Activated T-cell treated with anti-CD3 and anti-CD28 coated beads, Interleukin-2, amount 50 U/mL, for 4 hours (primary cell): ENCODE measurements around the gene KIR2DL4. TPM values are rescaled to one million over a fixed set of nuclear protein-coding genes. Genes with fewer than 3 reads are reported as not detected.
"Not testable (repeated sequence)": the region's sequence is repeated elsewhere in the genome, so short reads cannot be mapped to it uniquely, and the experiment has no call there.

Experiments
- ATAC-seq, 2 donors: fragments of 200-7000 bp; cut with Tn5 transposase; one replicate each; pipeline ENCODE4 v1.10.0; 2021
- DNase-seq: peaks from one replicate; pipeline ENCODE4 v3.0.0-alpha.2; 2020
- H3K27me3 Mint-ChIP-seq: one replicate; pipeline ENCODE4 v1.8.0; 2021; ENCODE audit warnings: low read depth, mixed read lengths
- H3K36me3 Mint-ChIP-seq: one replicate; pipeline ENCODE4 v1.8.0; 2022; ENCODE audit warnings: mixed read lengths; ENCODE audit not compliant: insufficient read depth
- H3K4me1 Mint-ChIP-seq: one replicate; pipeline ENCODE4 v1.8.0; 2021; ENCODE audit warnings: low read depth, mixed read lengths
- H3K4me3 Mint-ChIP-seq: one replicate; pipeline ENCODE4 v1.8.0; 2021; ENCODE audit warnings: mild to moderate bottlenecking, moderate library complexity, mixed read lengths
- H3K9me3 Mint-ChIP-seq: one replicate; pipeline ENCODE4 v1.8.0; 2021; ENCODE audit warnings: mixed read lengths
- total RNA-seq, 3 donors: library from RNA; stranded (reverse); gene quantifications; one replicate each; pipeline ENCODE4 v1.2.1, GENCODE V29; 2021

KIR2DL4 gene
- not detected for total RNA-seq

DNA sequence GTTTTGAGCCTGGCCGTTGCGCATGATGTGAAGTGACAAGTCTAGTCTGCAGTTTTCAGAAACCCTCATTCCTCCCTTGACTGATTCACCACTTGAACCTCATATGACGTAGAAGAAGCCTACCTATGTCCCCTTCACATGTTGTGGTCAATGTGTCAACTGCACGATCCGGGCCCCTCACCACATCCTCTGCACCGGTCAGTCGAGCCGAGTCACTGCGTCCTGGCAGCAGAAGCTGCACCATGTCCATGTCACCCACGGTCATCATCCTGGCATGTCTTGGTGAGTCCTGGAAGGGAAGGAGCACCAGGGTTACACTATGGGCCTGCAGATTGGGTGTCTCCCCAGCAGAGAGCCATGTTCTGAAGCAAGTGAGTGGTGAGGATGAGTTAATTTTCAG lies at the start of gene KIR2DL4:
Gene KIR2DL4, plus strand, starts transcription at position 201 of the 400 bp plus-strand sequence. Its CDS starts 42 bp downstream, at position 243.
- peak in 1 of 2 donors; percentile 32 for ATAC-seq
- Mint-ChIP-seq H3K4me1 (no peaks in the 10 kb centered on the region), H3K27me3 (peaks cover 20% of the 10 kb centered on the region), H3K9me3 (peaks cover 4% of the 10 kb centered on the region), H3K4me3 (peak within 1 kb of the TSS; percentile 19), H3K36me3 (no peaks in the 10 kb centered on the region)
- DNase-seq: no peak

DNA sequence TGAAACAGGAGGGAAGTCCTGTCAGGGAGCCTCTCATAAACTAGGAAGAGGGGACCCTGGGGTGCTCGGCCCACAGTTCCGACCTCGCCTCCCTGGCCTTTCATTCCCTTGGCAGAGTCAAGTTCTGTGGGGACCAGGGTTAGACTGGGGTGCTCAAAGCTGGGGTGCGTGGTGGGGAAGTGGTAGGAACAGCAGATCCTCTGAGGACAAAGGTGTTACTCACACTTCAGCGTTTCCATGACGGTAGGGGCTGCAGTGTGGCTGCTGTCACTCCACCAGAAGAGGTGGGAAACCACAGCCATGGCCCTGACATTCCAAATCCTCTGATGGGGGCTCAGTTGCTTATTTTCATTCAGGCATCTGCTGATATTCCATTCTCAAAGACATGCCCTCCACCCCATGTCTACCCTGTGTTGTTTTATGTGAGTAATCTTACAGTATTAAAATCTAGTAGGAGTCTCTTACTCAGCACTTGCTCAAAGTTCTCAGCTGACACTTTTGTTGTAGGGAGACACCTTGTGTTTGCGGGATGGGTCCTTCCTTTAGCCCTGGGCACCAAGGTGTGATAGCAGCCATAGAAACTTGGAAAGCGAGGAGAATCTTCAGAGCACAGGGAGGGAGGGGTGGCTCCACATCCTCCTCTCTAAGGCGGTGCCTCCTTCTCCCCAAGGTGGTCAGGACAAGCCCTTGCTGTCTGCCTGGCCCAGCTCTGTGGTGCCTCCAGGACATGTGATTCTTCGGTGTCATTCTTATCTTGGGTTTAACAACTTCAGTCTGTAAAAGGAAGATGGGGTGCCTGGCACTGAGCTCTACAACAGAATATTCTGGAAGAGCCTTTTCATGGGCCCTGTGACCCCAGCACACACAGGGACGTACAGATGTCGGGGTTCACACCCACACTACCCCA lies 47.0 kb upstream of the KIR2DL4 start:
- not testable (repeated sequence) for H3K4me1 Mint-ChIP-seq, DNase-seq, ATAC-seq, H3K27me3 Mint-ChIP-seq, H3K36me3 Mint-ChIP-seq, H3K4me3 Mint-ChIP-seq, H3K9me3 Mint-ChIP-seq

DNA sequence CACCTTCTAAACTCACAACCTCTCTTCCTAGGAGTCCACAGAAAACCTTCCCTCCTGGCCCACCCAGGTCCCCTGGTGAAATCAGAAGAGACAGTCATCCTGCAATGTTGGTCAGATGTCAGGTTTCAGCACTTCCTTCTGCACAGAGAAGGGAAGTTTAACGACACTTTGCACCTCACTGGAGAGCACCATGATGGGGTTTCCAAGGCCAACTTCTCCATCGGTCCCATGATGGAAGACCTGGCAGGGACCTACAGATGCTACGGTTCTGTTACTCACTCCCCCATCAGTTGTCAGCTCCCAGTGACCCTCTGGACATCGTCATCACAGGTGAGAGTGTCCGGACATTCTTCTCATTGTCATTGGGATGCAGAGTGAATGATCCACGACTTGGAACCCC lies 44.8 kb upstream of the KIR2DL4 start:
- H3K4me3 Mint-ChIP-seq, H3K36me3 Mint-ChIP-seq, DNase-seq, H3K4me1 Mint-ChIP-seq, H3K27me3 Mint-ChIP-seq, H3K9me3 Mint-ChIP-seq, ATAC-seq: not testable (repeated sequence)

DNA sequence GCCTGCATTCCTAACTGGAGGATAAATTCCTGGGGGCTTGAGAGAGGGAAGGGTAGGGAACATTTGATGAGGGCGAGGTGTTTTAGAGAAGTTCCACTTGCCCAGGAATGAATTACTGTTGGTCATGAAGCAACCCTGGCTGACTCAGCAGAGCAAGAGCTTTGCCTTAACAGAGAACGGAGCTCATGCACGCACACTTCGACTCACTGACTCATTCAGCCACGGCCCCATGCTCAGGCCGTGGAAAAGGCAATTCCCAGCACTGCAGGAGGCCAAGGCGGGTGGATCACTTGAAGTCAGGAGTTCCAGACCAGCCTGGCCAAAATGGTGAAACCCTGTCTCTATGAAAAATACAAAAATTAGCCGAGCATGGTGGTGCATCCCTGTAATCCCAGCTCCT lies 39.2 kb upstream of the KIR2DL4 start:
- not testable (repeated sequence) for H3K4me1 Mint-ChIP-seq, H3K4me3 Mint-ChIP-seq, ATAC-seq, H3K9me3 Mint-ChIP-seq, DNase-seq, H3K27me3 Mint-ChIP-seq, H3K36me3 Mint-ChIP-seq

DNA sequence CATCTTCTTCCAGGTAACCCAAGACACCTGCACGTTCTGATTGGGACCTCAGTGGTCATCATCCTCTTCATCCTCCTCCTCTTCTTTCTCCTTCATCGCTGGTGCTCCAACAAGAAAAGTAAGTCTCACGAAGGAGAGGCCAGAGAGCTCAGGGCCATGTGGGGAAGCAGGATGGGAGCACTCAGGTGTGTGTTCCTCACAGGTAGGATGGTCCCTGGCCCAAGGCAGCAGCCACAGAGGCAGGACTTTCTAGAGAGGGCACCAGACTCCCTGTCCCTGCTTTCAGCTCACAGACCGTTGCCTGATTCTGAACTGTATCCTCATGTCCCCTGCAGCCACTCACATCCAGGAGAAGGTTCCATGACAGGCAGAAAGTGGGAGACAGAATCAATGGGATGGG lies 36.9 kb upstream of the KIR2DL4 start:
- not testable (repeated sequence) for H3K9me3 Mint-ChIP-seq, DNase-seq, H3K4me1 Mint-ChIP-seq, ATAC-seq, H3K4me3 Mint-ChIP-seq, H3K36me3 Mint-ChIP-seq, H3K27me3 Mint-ChIP-seq

DNA sequence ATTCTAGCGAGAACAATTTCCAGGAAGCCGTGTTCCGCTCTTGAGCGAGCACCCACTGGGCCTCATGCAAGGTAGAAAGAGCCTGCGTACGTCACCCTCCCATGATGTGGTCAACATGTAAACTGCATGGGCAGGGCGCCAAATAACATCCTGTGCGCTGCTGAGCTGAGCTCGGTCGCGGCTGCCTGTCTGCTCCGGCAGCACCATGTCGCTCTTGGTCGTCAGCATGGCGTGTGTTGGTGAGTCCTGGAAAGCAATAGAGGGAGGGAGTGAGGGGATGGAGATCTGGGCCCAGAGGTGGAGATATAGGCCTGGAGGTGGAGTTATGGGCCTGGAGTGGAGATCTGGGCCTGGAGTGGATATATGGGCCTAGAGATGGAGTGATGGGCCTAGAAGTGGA lies 33.8 kb upstream of the KIR2DL4 start, which contains the start of gene KIR2DL1:
Gene KIR2DL1, plus strand, starts transcription at position 148 of the 400 bp plus-strand sequence. Its CDS starts 58 bp downstream, at position 206.
- not testable (repeated sequence) for ATAC-seq, H3K9me3 Mint-ChIP-seq, H3K4me1 Mint-ChIP-seq, DNase-seq, H3K36me3 Mint-ChIP-seq, H3K27me3 Mint-ChIP-seq, H3K4me3 Mint-ChIP-seq

DNA sequence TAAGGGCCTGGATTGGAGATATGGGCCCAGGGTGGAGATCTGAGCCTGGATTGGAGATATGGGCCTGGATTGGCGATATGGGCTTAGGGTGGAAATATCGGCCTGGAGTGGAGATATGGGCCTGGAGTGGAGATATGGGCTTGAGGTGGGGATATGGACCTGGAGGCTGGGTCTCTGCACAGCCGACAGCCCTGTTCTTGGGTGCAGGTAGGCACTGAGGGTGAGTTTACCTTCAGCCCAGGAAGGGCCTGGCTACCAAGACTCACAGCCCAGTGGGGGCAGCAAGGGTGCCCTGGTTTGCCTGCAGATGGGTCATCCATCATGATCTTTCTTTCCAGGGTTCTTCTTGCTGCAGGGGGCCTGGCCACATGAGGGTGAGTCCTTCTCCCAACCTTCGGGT lies 32.9 kb upstream of the KIR2DL4 start:
- not testable (repeated sequence) for ATAC-seq, H3K27me3 Mint-ChIP-seq, H3K9me3 Mint-ChIP-seq, H3K4me1 Mint-ChIP-seq, H3K4me3 Mint-ChIP-seq, DNase-seq, H3K36me3 Mint-ChIP-seq

DNA sequence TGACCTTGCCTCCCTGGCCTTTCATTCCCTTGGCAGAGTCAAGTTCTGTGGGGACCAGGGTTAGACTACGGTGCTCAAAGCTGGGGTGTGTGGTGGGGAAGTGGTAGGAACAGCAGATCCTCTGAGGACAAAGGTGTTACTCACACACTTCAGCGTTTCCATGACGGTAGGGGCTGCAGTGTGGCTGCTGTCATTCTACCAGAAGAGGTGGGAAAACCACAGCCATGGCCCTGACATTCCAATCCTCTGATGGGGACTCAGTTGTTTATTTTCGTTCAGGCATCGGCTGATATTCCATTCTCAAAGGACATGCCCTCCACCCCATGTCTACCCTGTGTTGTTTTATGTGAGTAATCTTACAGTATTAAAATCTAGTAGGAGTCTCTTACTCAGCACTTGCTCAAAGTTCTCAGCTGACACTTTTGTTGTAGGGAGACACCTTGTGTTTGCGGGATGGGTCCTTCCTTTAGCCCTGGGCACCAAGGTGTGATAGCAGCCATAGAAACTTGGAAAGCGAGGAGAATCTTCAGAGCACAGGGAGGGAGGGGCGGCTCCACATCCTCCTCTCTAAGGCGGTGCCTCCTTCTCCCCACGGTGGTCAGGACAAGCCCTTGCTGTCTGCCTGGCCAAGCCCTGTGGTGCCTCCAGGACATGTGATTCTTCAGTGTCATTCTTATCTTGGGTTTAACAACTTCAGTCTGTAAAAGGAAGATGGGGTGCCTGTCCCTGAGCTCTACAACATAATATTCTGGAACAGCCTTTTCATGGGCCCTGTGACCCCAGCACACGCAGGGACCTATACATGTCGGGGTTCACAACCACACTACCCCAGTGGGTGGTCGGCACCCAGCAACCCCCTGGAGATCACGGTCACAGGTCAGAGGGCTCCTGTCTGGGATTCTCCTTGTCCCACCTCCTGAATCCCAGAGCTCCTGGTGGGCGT lies 32.1 kb upstream of the KIR2DL4 start:
- not testable (repeated sequence) for H3K36me3 Mint-ChIP-seq, H3K4me3 Mint-ChIP-seq, H3K27me3 Mint-ChIP-seq, H3K4me1 Mint-ChIP-seq, H3K9me3 Mint-ChIP-seq, DNase-seq
- peak in 1 of 2 donors; percentile 25 for ATAC-seq

DNA sequence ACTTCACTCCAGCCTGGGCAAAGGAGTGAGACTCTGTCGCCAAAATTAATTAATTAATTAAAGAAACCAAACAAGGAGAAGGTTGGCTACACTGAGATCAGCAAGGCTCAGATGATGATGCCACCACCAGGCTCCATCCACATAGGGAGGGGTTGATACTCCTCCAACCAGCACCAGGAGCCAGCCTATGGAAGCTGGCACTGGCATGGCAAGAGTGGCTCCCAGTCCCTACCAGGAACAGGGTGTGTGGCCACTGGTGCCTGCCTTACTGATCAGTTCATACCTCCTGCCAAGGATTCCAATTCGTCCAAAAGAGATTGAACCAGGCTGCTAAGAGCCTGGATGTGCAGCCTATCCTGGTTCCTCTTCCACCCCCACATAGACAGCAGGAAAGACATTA lies 30.7 kb upstream of the KIR2DL4 start:
- ATAC-seq, H3K9me3 Mint-ChIP-seq, H3K4me1 Mint-ChIP-seq, H3K4me3 Mint-ChIP-seq, DNase-seq, H3K27me3 Mint-ChIP-seq, H3K36me3 Mint-ChIP-seq: not testable (repeated sequence)

DNA sequence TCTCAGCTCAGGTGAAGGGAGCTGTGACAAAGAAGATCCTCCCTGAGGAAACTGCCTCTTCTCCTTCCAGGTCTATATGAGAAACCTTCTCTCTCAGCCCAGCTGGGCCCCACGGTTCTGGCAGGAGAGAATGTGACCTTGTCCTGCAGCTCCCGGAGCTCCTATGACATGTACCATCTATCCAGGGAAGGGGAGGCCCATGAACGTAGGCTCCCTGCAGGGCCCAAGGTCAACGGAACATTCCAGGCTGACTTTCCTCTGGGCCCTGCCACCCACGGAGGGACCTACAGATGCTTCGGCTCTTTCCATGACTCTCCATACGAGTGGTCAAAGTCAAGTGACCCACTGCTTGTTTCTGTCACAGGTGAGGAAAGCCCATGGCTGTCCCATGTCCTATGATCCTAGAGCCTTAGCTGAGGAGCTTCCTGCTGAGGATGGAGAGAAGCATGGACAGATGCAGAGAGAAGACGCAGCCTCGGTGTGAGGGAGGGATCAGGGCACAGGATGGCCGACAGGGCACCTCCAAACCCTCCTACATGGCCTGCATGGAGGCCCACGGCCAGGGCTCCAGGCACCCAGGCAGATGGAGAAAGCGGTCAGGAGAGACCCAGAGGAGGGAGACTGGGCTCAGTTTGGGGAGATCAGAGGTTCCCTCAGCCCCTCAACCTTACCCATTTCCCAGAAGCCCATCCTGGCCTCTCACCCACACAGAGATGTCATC lies 28.2 kb upstream of the KIR2DL4 start:
- not testable (repeated sequence) for H3K27me3 Mint-ChIP-seq, H3K36me3 Mint-ChIP-seq, DNase-seq, H3K9me3 Mint-ChIP-seq, ATAC-seq, H3K4me3 Mint-ChIP-seq, H3K4me1 Mint-ChIP-seq

DNA sequence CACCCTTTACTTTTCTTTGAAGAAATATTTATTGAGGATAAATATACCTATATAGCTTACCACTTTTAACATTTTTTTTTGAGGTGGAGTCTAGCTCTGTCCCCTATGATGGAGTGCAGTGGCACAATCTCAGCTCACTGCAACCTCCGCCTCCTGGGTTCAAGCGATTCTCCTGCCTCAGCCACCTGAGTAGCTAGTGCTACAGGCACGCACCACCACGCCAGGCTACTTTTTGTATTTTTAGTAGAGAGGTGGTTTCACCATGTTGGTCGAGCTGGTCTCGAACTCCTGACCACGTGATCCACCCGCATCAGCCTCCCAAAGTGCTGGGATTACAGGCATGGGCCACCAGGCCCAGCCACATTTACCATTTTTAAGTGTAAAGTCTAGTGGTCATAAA lies 27.6 kb upstream of the KIR2DL4 start:
- H3K4me3 Mint-ChIP-seq, H3K4me1 Mint-ChIP-seq, ATAC-seq, DNase-seq, H3K27me3 Mint-ChIP-seq, H3K9me3 Mint-ChIP-seq, H3K36me3 Mint-ChIP-seq: not testable (repeated sequence)

DNA sequence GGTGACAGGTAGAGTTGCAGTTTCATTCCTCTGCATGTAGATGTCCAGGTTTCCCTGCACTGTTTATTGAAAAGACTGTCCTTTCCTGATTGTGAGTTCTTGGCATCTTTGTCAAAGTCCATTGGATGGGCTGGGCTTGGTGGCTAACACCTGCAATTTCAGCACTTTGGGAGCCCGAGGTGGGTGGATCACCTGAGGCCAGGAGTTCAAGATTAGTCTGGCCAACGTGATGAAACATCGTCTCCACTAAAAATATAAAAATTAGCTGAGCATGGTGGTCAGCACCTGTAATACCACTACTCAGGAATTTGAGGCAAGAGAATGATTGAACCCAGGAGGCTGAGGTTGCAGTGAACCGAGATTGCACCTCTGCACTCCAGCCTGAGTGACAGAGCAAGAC lies 25.6 kb upstream of the KIR2DL4 start:
- ATAC-seq, H3K4me3 Mint-ChIP-seq, H3K36me3 Mint-ChIP-seq, H3K27me3 Mint-ChIP-seq, H3K4me1 Mint-ChIP-seq, DNase-seq: not testable (repeated sequence)
- peaks cover 15% of the 10 kb centered on the region for H3K9me3 Mint-ChIP-seq

DNA sequence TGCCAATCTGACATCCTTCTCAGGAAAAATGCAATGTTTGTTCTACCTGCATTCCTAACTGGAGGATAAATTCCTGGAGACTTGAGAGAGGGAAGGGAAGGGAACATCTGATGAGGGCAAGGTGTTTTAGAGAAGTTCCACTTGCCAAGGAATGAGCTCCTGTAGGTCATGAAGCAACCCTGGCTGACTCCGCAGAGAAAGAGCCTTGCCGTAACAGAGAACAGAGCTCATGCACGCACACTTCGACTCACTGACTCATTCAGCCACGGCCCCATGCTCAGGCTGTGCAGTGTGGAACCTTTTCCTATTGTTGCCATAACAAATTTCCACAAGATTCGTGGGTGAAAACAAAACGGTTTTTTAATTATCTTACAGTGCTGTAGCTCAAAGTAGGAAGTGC lies 24.5 kb upstream of the KIR2DL4 start:
- not testable (repeated sequence) for DNase-seq, H3K4me1 Mint-ChIP-seq, H3K36me3 Mint-ChIP-seq, ATAC-seq, H3K4me3 Mint-ChIP-seq
- Mint-ChIP-seq H3K27me3 (peaks cover 10% of the 10 kb centered on the region), H3K9me3 (peaks cover 15% of the 10 kb centered on the region)

DNA sequence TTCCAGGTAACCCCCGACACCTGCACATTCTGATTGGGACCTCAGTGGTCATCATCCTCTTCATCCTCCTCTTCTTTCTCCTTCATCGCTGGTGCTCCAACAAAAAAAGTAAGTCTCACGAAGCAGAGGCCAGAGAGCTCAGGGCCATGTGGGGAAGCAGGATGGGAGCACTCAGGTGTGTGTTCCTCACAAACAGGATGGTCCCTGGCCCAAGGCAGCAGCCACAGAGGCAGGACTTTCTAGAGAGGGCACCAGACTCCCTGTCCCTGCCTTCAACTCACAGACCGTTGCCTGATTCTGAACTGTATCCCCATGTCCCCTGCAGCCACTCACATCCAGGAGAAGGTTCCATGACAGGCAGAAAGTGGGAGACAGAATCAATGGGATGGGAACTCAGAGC lies 20.5 kb upstream of the KIR2DL4 start:
- H3K4me1 Mint-ChIP-seq, DNase-seq, H3K36me3 Mint-ChIP-seq, ATAC-seq, H3K4me3 Mint-ChIP-seq: not testable (repeated sequence)
- Mint-ChIP-seq H3K9me3 (peaks cover 10% of the 10 kb centered on the region), H3K27me3 (peaks cover 22% of the 10 kb centered on the region)
